Endothelial cell of umbilical vein (primary cell): ENCODE data around the gene SLC27A2. TPM values are rescaled to one million over a fixed set of nuclear protein-coding genes. Genes with fewer than 3 reads are reported as not detected.

ENCODE experiments used
- BruUV-seq: library from RNA; stranded (reverse); fragments of 400-500 nt; replicated peaks from 2 replicates; lab custom pipeline; 2021; lab: Mats Ljungman, UMichigan
- CTCF ChIA-PET: fragments of 300-600, 350-600 bp; sonication (Branson Sonifier 250); formaldehyde crosslinking; loops from one replicate; lab custom pipeline; 2021; ENCODE audit warnings: antibody characterized with exemption, inconsistent platforms; lab: Charles Lee
- POLR2A ChIA-PET: fragments of 300-600, 350-600 bp; sonication (Branson Sonifier 250); formaldehyde crosslinking; loops from one replicate; lab custom pipeline; 2021; ENCODE audit warnings: antibody characterized with exemption, inconsistent platforms; lab: Charles Lee
- DNase-seq: peaks from one replicate; pipeline ENCODE4 v3.0.0-alpha.2; 2011; ENCODE audit warnings: low read depth, low spot score
- FAIRE-seq: peaks from 2 replicates; lab custom pipeline; 2011; peaks lifted over from hg19 to GRCh38; lab: Jason Lieb, UNC
- H2AFZ ChIP-seq: 2 replicates; pipeline ENCODE4 v1.6.0; 2012; ENCODE audit warnings: low read depth, low read length, control low read depth, inconsistent platforms
- H3K27ac ChIP-seq: 2 replicates; pipeline ENCODE4 v1.5.1; 2011; ENCODE audit warnings: low read depth, mild to moderate bottlenecking, control low read depth, low read length, moderate library complexity; ENCODE audit not compliant: insufficient read depth
- H3K27me3 ChIP-seq, 2 experiments: 2 replicates each; pipeline versions ENCODE4 v1.6.0 to v1.6.1; 2011; ENCODE audit warnings: low read length in 2 of 2, mixed read lengths in 1 of 2; ENCODE audit not compliant: control insufficient read depth in 2 of 2, insufficient read depth in 2 of 2
- H3K36me3 ChIP-seq, 2 experiments: 2 replicates in 1 of 2; 3 replicates in 1 of 2; pipeline ENCODE4 v1.5.1; 2011; ENCODE audit warnings: low read length in 2 of 2, mild to moderate bottlenecking in 1 of 2, moderate library complexity in 1 of 2; ENCODE audit not compliant: control insufficient read depth in 2 of 2, insufficient read depth in 2 of 2; ENCODE audit errors: extremely low read depth in 1 of 2
- H3K4me1 ChIP-seq: 3 replicates; pipeline ENCODE4 v1.5.1; 2011; ENCODE audit warnings: mild to moderate bottlenecking, low read length; ENCODE audit not compliant: control insufficient read depth, insufficient read depth; ENCODE audit errors: extremely low read depth
- H3K4me2 ChIP-seq: 2 replicates; pipeline ENCODE4 v1.6.1; 2011; ENCODE audit warnings: low read length, control low read depth, mixed read lengths; ENCODE audit not compliant: insufficient read depth
- H3K4me3 ChIP-seq, 3 experiments: fragments of 200-600 bp in 1 of 3; sonication (generic), shearing (Covaris generic) in 1 of 3; replicated peaks in 1 of 3; 2 replicates each; pipeline ENCODE4 v1.5.1; 2011 to 2016; ENCODE audit warnings: control low read depth in 3 of 3, low read length in 3 of 3, mild to moderate bottlenecking in 2 of 3, inconsistent platforms in 1 of 3, low read depth in 1 of 3, moderate library complexity in 1 of 3; ENCODE audit not compliant: insufficient read depth in 1 of 3
- H3K79me2 ChIP-seq: 2 replicates; pipeline ENCODE4 v1.6.0; 2012; ENCODE audit warnings: low read length, inconsistent platforms; ENCODE audit not compliant: control insufficient read depth, insufficient read depth
- H3K9ac ChIP-seq: replicated peaks from 2 replicates; pipeline ENCODE3; 2011; ENCODE audit warnings: low read length, control low read depth; ENCODE audit not compliant: insufficient read depth; ENCODE audit errors: extremely low read depth
- H3K9me1 ChIP-seq: replicated peaks from 3 replicates; pipeline ENCODE4 v1.6.0; 2011; ENCODE audit warnings: mild to moderate bottlenecking, low read length; ENCODE audit not compliant: control insufficient read depth, insufficient read depth; ENCODE audit errors: extremely low read depth
- H3K9me3 ChIP-seq: replicated peaks from 2 replicates; pipeline ENCODE4 v1.5.1; 2012; ENCODE audit warnings: low read length, inconsistent platforms; ENCODE audit not compliant: control insufficient read depth, insufficient read depth
- H4K20me1 ChIP-seq: replicated peaks from 2 replicates; pipeline ENCODE3; 2011; ENCODE audit warnings: mild to moderate bottlenecking, low read length; ENCODE audit not compliant: control insufficient read depth, insufficient read depth; ENCODE audit errors: extremely low read depth
- EZH2 ChIP-seq: IDR thresholded peaks from 2 replicates; pipeline ENCODE4 v1.6.1; 2012; ENCODE audit warnings: borderline replicate concordance, low read depth, mild to moderate bottlenecking, moderate library complexity, low read length, inconsistent platforms; ENCODE audit not compliant: severe bottlenecking
- FOS ChIP-seq: IDR thresholded peaks from 2 replicates; pipeline ENCODE4 v1.6.1; 2011; ENCODE audit warnings: mild to moderate bottlenecking, low read length, moderate library complexity, borderline replicate concordance; ENCODE audit not compliant: insufficient read depth
- GATA2 ChIP-seq: IDR thresholded peaks from 2 replicates; pipeline ENCODE4 v1.7.0; 2011; ENCODE audit warnings: low read depth, mild to moderate bottlenecking, moderate library complexity, mixed read lengths, low read length; ENCODE audit not compliant: insufficient read length, insufficient read depth
- JUN ChIP-seq: IDR thresholded peaks from 2 replicates; pipeline ENCODE4 v1.6.1; 2011; ENCODE audit warnings: borderline replicate concordance, low read depth; ENCODE audit not compliant: insufficient read length, insufficient read depth
- MYC ChIP-seq: IDR thresholded peaks from one replicate; pipeline ENCODE4 v1.6.1; 2011; ENCODE audit warnings: mild to moderate bottlenecking, low read depth, low read length
- POLR2A ChIP-seq: IDR thresholded peaks from 2 replicates; pipeline ENCODE4 v1.6.1; 2012; ENCODE audit warnings: low read depth, mild to moderate bottlenecking, control low read depth, low read length
- POLR2AphosphoS5 ChIP-seq: IDR thresholded peaks from 2 replicates; pipeline ENCODE4 v1.6.1; 2012; ENCODE audit warnings: low read depth, mild to moderate bottlenecking, control low read depth, low read length, moderate library complexity; ENCODE audit not compliant: insufficient read depth
- dilution Hi-C: fragments of 300-500 bp; cut with MboI; formaldehyde crosslinking; loops from one replicate; pipeline ENCODE4 v1.15.0; 2019; ENCODE audit warnings: low sequenced_read_pairs; ENCODE audit not compliant: extremely low pct_ligation_motif_present
- intact Hi-C: fragments of 100-400 bp; cut with micrococcal nuclease; formaldehyde crosslinking; loops from one replicate; pipeline ENCODE4 v1.10.0; 2022
- polyA plus RNA-seq, 4 experiments: library from polyadenylated mRNA; depleted of rRNA in 3 of 4; stranded (reverse) in 3 of 4; unstranded in 1 of 4; fragments of >200 nt; gene quantifications; 2 replicates each; pipeline versions ENCODE4 v1.2.1 to v1.2.3, GENCODE V29; 2011 to 2012; ENCODE audit warnings: missing spikeins in 1 of 4
- total RNA-seq: library from RNA; stranded (reverse); gene quantifications from 2 replicates; pipeline ENCODE4 v1.2.3, GENCODE V29; 2021
- TF ChIP-seq, protein P1 (sequence below): IDR thresholded peaks from 2 replicates; pipeline ENCODE4 v1.6.1; 2011; ENCODE audit not compliant: insufficient read depth, insufficient read length
- TF ChIP-seq, protein P2 (sequence below), 2 donors: IDR thresholded peaks; 1 replicate in 1 of 2; 2 replicates in 1 of 2; pipeline ENCODE4 v1.5.1; 2011; ENCODE audit warnings: low read length in 2 of 2, mild to moderate bottlenecking in 2 of 2, moderate library complexity in 2 of 2, control low read depth in 1 of 2, inconsistent platforms in 1 of 2, low read depth in 1 of 2; ENCODE audit not compliant: insufficient read depth in 1 of 2; ENCODE audit errors: extremely low read depth in 1 of 2

SLC27A2 gene
- total and polyA plus RNA-seq, 2 donors (not counting 3 experiments of a cell fraction or from before 2014, with no cell fraction given), result not detected

GRCh38 chr15:50251638-50252182, 69.7 kb downstream of the SLC27A2 start:
- DNase-seq (no peak), FAIRE-seq (no peak)
- POLR2A ChIA-PET, result no interaction called here
- no peaks in the 10 kb centered on the region for H3K79me2 ChIP-seq
- no peaks in the 10 kb centered on the region for H3K4me1 ChIP-seq
- intact Hi-C loops (no loop called here), dilution Hi-C loops (no loop called here)
- no peaks in the 10 kb centered on the region for H3K9me3 ChIP-seq
- no peaks in the 10 kb centered on the region for H3K36me3 ChIP-seq
- H3K27ac ChIP-seq, result no peak overlapping the region
- H4K20me1 ChIP-seq, result no peaks in the 10 kb centered on the region
- CTCF ChIA-PET, result no interaction called here
- TF ChIP-seq POLR2AphosphoS5 (no peak), FOS (no peak), POLR2A (no peak), EZH2 (no peak), MYC (no peak), JUN (no peak), GATA2 (no peak)
- TF ChIP-seq, protein P1, sequence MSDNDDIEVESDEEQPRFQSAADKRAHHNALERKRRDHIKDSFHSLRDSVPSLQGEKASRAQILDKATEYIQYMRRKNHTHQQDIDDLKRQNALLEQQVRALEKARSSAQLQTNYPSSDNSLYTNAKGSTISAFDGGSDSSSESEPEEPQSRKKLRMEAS, result no peak
- TF ChIP-seq, protein P2, sequence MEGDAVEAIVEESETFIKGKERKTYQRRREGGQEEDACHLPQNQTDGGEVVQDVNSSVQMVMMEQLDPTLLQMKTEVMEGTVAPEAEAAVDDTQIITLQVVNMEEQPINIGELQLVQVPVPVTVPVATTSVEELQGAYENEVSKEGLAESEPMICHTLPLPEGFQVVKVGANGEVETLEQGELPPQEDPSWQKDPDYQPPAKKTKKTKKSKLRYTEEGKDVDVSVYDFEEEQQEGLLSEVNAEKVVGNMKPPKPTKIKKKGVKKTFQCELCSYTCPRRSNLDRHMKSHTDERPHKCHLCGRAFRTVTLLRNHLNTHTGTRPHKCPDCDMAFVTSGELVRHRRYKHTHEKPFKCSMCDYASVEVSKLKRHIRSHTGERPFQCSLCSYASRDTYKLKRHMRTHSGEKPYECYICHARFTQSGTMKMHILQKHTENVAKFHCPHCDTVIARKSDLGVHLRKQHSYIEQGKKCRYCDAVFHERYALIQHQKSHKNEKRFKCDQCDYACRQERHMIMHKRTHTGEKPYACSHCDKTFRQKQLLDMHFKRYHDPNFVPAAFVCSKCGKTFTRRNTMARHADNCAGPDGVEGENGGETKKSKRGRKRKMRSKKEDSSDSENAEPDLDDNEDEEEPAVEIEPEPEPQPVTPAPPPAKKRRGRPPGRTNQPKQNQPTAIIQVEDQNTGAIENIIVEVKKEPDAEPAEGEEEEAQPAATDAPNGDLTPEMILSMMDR (IDR thresholded peaks at IDR 0.05; ENCODE audit: extremely low read depth in 1 of 2, insufficient read depth in 1 of 2, low read depth in 1 of 2, low read length in 2 of 2), result no peak
- no TSS peak for BruUV-seq
- no peaks in the 10 kb centered on the region for H3K9me1 ChIP-seq
- H3K4me2 ChIP-seq, result no peak overlapping the region
- no peaks in the 10 kb centered on the region for H3K27me3 ChIP-seq
- no peak overlapping the region for H2AFZ ChIP-seq
- H3K4me3 ChIP-seq, result no peak overlapping the region
- H3K9ac ChIP-seq, result no peak overlapping the region
